Natural killer cell (primary cell): Measurements from ENCODE around the gene TBRG4. TPM values are rescaled to one million over a fixed set of nuclear protein-coding genes. Genes with fewer than 3 reads are reported as not detected.

Experiments
- ATAC-seq, 3 donors: fragments of 150-1000 bp in 2 of 3; fragments of 200-7000 bp in 1 of 3; cut with Tn5 transposase; 1 replicate in 1 of 3; 2 replicates in 2 of 3; pipeline ENCODE4 v1.10.0; 2021; ENCODE audit warnings: mild to moderate bottlenecking in 2 of 3, moderate library complexity in 2 of 3
- DNase-seq, 2 donors: peaks; one replicate each; pipeline versions ENCODE4 v3.0.0 to v3.0.0-alpha.2; 2013 to 2021; ENCODE audit warnings: mixed read lengths in 1 of 2
- H3K27ac ChIP-seq: one replicate; pipeline ENCODE4 v1.5.1; 2013; ENCODE audit warnings: mild to moderate bottlenecking, low read length
- H3K27me3 ChIP-seq: one replicate; pipeline ENCODE4 v1.6.1; 2013; ENCODE audit warnings: low read length; ENCODE audit not compliant: control insufficient read depth, insufficient read depth
- H3K36me3 ChIP-seq: one replicate; pipeline ENCODE4 v1.6.1; 2013; ENCODE audit warnings: low read length; ENCODE audit not compliant: control insufficient read depth, insufficient read depth
- H3K4me1 ChIP-seq: one replicate; pipeline ENCODE4 v1.6.1; 2013; ENCODE audit warnings: low read length; ENCODE audit not compliant: control insufficient read depth, insufficient read depth
- H3K4me3 ChIP-seq: one replicate; pipeline ENCODE4 v1.5.1; 2013; ENCODE audit warnings: low read length
- H3K9me3 ChIP-seq: one replicate; pipeline ENCODE4 v1.6.1; 2013; ENCODE audit warnings: low read length; ENCODE audit not compliant: control insufficient read depth, insufficient read depth
- H3K27ac Mint-ChIP-seq, 2 donors: one replicate each; pipeline ENCODE4 v1.8.0; 2022; ENCODE audit warnings: mild to moderate bottlenecking in 2 of 2, mixed read lengths in 2 of 2, moderate library complexity in 1 of 2
- H3K27me3 Mint-ChIP-seq, 2 donors: one replicate each; pipeline ENCODE4 v1.8.0; 2022; ENCODE audit warnings: low read depth in 2 of 2, mixed read lengths in 2 of 2
- H3K36me3 Mint-ChIP-seq: one replicate; pipeline ENCODE4 v1.8.0; 2022; ENCODE audit warnings: mixed read lengths
- H3K4me1 Mint-ChIP-seq, 2 donors: one replicate each; pipeline ENCODE4 v1.8.0; 2022; ENCODE audit warnings: mixed read lengths in 2 of 2
- H3K4me3 Mint-ChIP-seq: one replicate; pipeline ENCODE4 v1.8.0; 2022; ENCODE audit warnings: mild to moderate bottlenecking, moderate library complexity, mixed read lengths
- H3K9me3 Mint-ChIP-seq, 2 donors: one replicate each; pipeline ENCODE4 v1.8.0; 2022; ENCODE audit warnings: mixed read lengths in 2 of 2
- CTCF ChIP-seq: fragments of 200-600 bp; IDR thresholded peaks from one replicate; pipeline ENCODE4 v1.8.0; 2022; ENCODE audit warnings: antibody characterized with exemption
- WGBS: methylation state at CpG from one replicate; pipeline ENCODE4 v1.1.7; 2013; ENCODE audit warnings: missing lambda C conversion rate; ENCODE audit not compliant: insufficient coverage; 5-methylcytosine and 5-hydroxymethylcytosine counted together
- intact Hi-C: fragments of 100-400 bp; cut with micrococcal nuclease; formaldehyde crosslinking; loops from one replicate; pipeline ENCODE4 v1.14.2; 2022
- total RNA-seq, 4 donors: library from RNA; stranded (reverse); fragments of 120-200 nt in 1 of 4; gene quantifications; one replicate each; pipeline versions ENCODE4 v1.2.3 to v1.2.4, GENCODE V29; 2013 to 2022

TBRG4 gene
- total RNA-seq, 3 donors from 2014 or later (not counting 1 experiment from before 2014, with no cell fraction given), result 48.6 to 56.7 (median 55.9) TPM

- intact Hi-C loops, result no loop called here
- Mint-ChIP-seq H3K36me3 (no peaks in the 10 kb centered on the region), H3K9me3 (no peaks in the 10 kb centered on the region), H3K4me3 (no peak overlapping the region), H3K4me1 (no peaks in the 10 kb centered on the region), H3K27ac (peak overlapping the region in 1 of 2 donors; percentile 55), H3K27me3 (no peaks in the 10 kb centered on the region)
- Histone ChIP-seq H3K36me3 (peaks cover 53% of the 10 kb centered on the region), H3K4me3 (no peak overlapping the region), H3K4me1 (peaks cover 6% of the 10 kb centered on the region), H3K27me3 (no peaks in the 10 kb centered on the region), H3K9me3 (no peaks in the 10 kb centered on the region), H3K27ac (no peak overlapping the region)
- DNase-seq (no peak), ATAC-seq (no peak)
- WGBS, result 96% methylated on average over 10 of the region's 10 CpGs
- no peak for TF ChIP-seq CTCF
Measured at GRCh38 chr7:45098983-45099839, 12.3 kb downstream of the TBRG4 start.

GRCh38 chr7:45092931-45093235 is 18.6 kb downstream of the TBRG4 start:
- H3K4me3 ChIP-seq, result no peak overlapping the region
- no peaks in the 10 kb centered on the region for H3K36me3 ChIP-seq
- H3K36me3 Mint-ChIP-seq, result no peaks in the 10 kb centered on the region
- no peak overlapping the region for H3K27ac ChIP-seq
- DNase-seq (no peak), ATAC-seq (no peak)
- no peak for TF ChIP-seq CTCF
- 67% methylated on average over 3 of the region's 3 CpGs for WGBS
- intact Hi-C loops, result no loop called here
- peaks cover 5% of the 10 kb centered on the region for H3K27me3 ChIP-seq
- peaks cover 6 to 8% of the 10 kb centered on the region in 2 donors for H3K4me1 Mint-ChIP-seq
- H3K27ac Mint-ChIP-seq, result no peak overlapping the region
- H3K4me3 Mint-ChIP-seq, result no peak overlapping the region
- peaks cover 0 to 10% of the 10 kb centered on the region in 2 donors for H3K27me3 Mint-ChIP-seq
- peaks cover 12% of the 10 kb centered on the region for H3K4me1 ChIP-seq
- H3K9me3 ChIP-seq, result no peaks in the 10 kb centered on the region
- H3K9me3 Mint-ChIP-seq, result no peaks in the 10 kb centered on the region

- peaks cover 12% of the 10 kb centered on the region for H3K4me1 ChIP-seq
- ATAC-seq (no peak), DNase-seq (no peak)
- peaks cover 0 to 10% of the 10 kb centered on the region in 2 donors for H3K27me3 Mint-ChIP-seq
- intact Hi-C loops, result no loop called here
- no peaks in the 10 kb centered on the region for H3K36me3 ChIP-seq
- no peaks in the 10 kb centered on the region for H3K9me3 Mint-ChIP-seq
- H3K9me3 ChIP-seq, result no peaks in the 10 kb centered on the region
- H3K4me3 Mint-ChIP-seq, result no peak overlapping the region
- no peak overlapping the region for H3K27ac Mint-ChIP-seq
- peaks cover 6 to 8% of the 10 kb centered on the region in 2 donors for H3K4me1 Mint-ChIP-seq
- no peak overlapping the region for H3K4me3 ChIP-seq
- no peaks in the 10 kb centered on the region for H3K36me3 Mint-ChIP-seq
- H3K27ac ChIP-seq, result no peak overlapping the region
- peaks cover 5% of the 10 kb centered on the region for H3K27me3 ChIP-seq
- no peak for TF ChIP-seq CTCF
- WGBS, result 71% methylated on average over 7 of the region's 7 CpGs
Measured at GRCh38 chr7:45092100-45092930, 19.2 kb downstream of the TBRG4 start.
